ENCODE measurements around the gene CAMK2N2.
"Not testable (repeated sequence)": the region's sequence is repeated elsewhere in the genome, so short reads cannot be mapped to it uniquely, and the experiment has no call there.

CAMK2N2 gene

GRCh38 chr3:184272269-184272668 is 10.9 kb upstream of the CAMK2N2 start:
- no peak for DNase-seq (ENCODE audit: low read depth)

GRCh38 chr3:184267249-184267648 is 5.9 kb upstream of the CAMK2N2 start:
- DNase-seq (ENCODE audit: low read depth): not testable (repeated sequence)

- DNase-seq (ENCODE audit: low read depth): no peak
Measured at GRCh38 chr3:184262764-184263179, 1.4 kb upstream of the CAMK2N2 start.

GRCh38 chr3:184261854-184262763 is 756 bp upstream of the CAMK2N2 start:
- DNase-seq (ENCODE audit: low read depth): no peak

- DNase-seq (ENCODE audit: low read depth): no peak
Measured at GRCh38 chr3:184260724-184261269, 556 bp downstream of the CAMK2N2 start.

GRCh38 chr3:184259878-184260723 is 1.3 kb downstream of the CAMK2N2 start:
- no peak for DNase-seq (ENCODE audit: low read depth)

GRCh38 chr3:184259396-184259877 is 1.9 kb downstream of the CAMK2N2 start:
- DNase-seq (ENCODE audit: low read depth): no peak

- DNase-seq (ENCODE audit: low read depth): no peak
Measured at GRCh38 chr3:184258926-184259325, 2.4 kb downstream of the CAMK2N2 start.

- DNase-seq (ENCODE audit: low read depth): no peak
Measured at GRCh38 chr3:184257083-184257915, 4.1 kb downstream of the CAMK2N2 start.

- no peak for DNase-seq (ENCODE audit: low read depth)
Measured at GRCh38 chr3:184255291-184256039, 5.9 kb downstream of the CAMK2N2 start.

- peak; percentile 71 for DNase-seq (ENCODE audit: low read depth)
Measured at GRCh38 chr3:184250167-184250828, 11.1 kb downstream of the CAMK2N2 start.

- DNase-seq (ENCODE audit: low read depth): peak; percentile 90
Measured at GRCh38 chr3:184249412-184250166, 11.8 kb downstream of the CAMK2N2 start, which contains the start of gene EEF1AKMT4. TSS of gene EEF1AKMT4 (plus strand) at chr3:184249672. CDS start at chr3:184249695, 23 bp downstream.

GRCh38 chr3:184248454-184249411 is 12.6 kb downstream of the CAMK2N2 start, which contains the start of gene ALG3:
TSS of gene ALG3 (minus strand) at chr3:184248962. CDS start at chr3:184248940, 22 bp downstream.
- DNase-seq (ENCODE audit: low read depth): peak; percentile 76

- no peak for DNase-seq (ENCODE audit: low read depth)
Measured at GRCh38 chr3:184242297-184242685, 19.1 kb downstream of the CAMK2N2 start.

- DNase-seq (ENCODE audit: low read depth): no peak
Measured at GRCh38 chr3:184241447-184242296, 19.7 kb downstream of the CAMK2N2 start.

- no peak for DNase-seq (ENCODE audit: low read depth)
Measured at GRCh38 chr3:184241141-184241446, 20.3 kb downstream of the CAMK2N2 start.

Data from stimulated activated CD8-positive, alpha-beta memory T cell treated with anti-CD3 and anti-CD28 coated beads, Interleukin-12 subunit alpha, Interleukin-12 subunit beta, amount 100 ng/mL, for 4 hours (primary cell).